ENCODE data around the gene AQP6.

The AQP6 gene

DNA sequence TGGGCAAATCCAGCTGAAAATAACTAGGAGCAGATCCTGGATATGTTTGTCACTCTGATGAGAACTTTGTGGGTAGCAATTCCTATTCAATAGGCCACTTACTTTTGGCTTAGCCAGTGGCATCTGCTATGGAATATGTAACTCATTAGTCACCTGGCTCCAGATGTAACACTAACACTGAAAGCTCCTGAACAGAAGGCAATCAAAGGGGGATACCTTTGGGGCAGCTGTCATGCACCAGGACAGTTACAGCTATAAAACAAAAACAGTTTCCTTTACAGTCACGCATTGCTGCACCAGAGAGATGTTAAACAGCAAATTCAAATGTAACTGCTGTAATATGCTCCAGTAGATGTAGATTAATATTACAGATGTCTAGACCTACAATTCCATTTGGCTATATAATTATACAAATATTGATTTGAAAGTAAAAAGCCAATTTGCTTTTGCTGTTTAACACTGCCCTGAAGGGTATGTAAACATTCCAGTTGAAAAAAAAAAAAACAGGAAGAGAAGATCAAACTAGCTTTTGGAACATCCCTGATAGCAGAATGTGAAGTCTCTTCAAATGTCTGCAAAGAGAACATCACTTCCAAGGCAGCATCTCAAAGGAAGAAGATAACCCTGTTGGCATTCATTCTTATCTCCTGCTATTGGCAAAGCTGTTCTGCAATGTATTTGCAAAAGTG, 34.2 kb downstream of the AQP6 start:
- FAIRE-seq (peak; percentile 29), DNase-seq (ENCODE audit: insufficient read length, low spot score) (no peak)
- no peak for TF ChIP-seq CTCF (IDR thresholded peaks at IDR 0.05; ENCODE audit: insufficient read depth, missing control alignments)

- no peak for TF ChIP-seq CTCF (IDR thresholded peaks at IDR 0.05; ENCODE audit: insufficient read depth, missing control alignments)
- DNase-seq (ENCODE audit: insufficient read length, low spot score) (no peak), FAIRE-seq (no peak)
These were observed 40.8 kb downstream of the AQP6 start for GRCh38 chr12:50013361-50014147.

DNA sequence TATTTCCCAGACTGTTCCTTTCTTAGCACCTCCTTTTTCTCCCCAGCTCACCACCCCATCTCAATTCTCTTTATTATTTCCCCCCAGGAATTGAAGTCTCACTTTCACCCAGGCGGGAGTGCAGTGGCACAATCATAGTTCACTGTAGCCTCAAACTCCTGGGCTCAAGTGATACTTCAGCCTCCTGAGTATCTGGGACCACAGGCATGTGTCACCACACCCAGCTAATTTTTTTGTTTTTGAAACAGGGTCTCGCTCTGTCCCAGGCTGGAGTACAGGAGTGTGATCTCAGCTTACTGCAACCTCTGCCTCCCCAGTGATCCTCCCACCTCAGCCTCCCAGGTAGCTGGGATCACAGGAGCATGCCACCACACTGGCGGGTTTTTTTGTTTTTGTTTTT, 41.6 kb downstream of the AQP6 start:
- FAIRE-seq = no peak
- TF ChIP-seq CTCF (IDR thresholded peaks at IDR 0.05; ENCODE audit: insufficient read depth, missing control alignments) = no peak
- no peak for DNase-seq (ENCODE audit: insufficient read length, low spot score)

DNA sequence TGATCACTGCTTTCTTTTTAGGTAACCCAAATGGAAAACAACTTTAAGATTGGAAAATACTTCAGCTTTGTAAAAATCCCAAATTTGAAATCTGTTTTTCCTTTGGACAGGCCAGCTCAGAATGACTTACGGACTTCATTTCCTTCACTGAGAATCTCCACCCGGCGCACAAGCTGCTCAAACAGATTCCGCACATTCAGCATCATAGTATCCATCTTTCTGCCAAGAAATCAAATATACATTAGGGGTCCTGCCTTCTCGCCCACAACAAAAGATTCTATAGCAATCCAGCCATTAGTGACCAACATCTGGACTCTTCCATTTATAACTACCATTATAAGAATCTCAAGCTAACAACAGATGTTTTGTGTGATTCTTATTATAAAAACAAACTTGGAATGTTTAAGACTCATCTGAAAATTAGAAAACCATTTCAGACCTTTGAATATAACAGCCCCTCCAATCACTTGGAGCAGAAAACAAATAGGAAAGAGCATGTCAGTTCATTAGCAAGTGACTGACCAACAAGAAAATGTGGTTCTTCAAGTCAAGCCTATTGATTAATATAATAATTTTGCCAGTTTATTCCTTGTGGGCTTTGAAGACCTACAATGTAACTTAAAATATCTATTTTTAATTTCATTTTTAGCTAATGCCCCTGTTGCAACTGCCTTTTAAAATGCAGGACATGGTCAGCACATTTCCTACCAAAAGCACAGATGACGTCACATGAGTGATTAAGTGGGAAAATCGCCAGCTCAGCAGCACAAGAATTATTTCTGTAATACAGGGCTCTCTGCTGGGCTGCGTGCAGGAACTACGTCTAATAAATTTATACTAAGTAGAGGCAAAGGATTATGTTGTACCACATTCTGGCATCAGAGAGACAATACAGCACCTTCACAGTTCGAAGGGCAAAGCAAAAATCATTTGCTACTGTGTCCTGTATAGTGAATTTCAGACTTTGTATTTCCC, 44.0 kb downstream of the AQP6 start:
- no peak for TF ChIP-seq CTCF (IDR thresholded peaks at IDR 0.05; ENCODE audit: insufficient read depth, missing control alignments)
- no peak for FAIRE-seq
- no peak for DNase-seq (ENCODE audit: insufficient read length, low spot score)

DNA sequence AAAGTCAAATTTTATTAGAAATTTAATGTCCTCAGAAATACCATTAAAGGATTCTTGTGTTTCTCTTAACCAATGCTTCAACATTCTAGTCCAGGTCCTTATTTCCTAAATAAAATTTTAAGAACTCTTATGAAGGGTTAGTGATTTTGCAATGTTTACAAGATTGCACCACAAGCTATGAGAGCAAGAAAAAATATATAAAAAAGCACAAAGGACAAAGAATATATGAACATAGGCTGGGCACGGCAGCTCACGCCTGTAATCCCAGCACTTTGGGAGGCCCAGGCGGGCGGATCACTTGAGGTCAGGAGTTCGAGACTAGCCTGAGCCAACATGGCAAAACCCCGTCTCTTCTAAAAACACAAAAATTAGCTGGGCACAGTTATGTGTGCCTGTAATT, 44.9 kb downstream of the AQP6 start:
- TF ChIP-seq CTCF (IDR thresholded peaks at IDR 0.05; ENCODE audit: insufficient read depth, missing control alignments) = no peak
- no peak for FAIRE-seq
- DNase-seq (ENCODE audit: insufficient read length, low spot score) = no peak

DNA sequence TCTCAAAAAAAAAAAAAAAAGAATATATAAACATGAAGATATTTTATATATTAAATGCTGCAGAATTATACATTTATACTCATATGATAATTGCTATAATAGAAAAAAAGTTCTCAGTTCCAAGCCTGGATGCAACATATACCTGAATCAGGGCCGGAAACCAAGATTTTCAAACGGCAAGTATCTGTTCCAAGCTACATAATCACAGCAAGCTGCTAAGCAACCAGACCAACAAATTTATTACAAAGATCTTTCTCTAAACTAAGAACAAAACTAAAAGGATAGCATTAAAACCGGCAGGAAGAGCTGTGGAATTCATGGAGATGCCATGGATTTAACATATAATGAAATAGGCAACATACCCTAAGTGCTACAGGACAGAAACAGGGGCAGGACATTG, 45.4 kb downstream of the AQP6 start:
- TF ChIP-seq CTCF (IDR thresholded peaks at IDR 0.05; ENCODE audit: insufficient read depth, missing control alignments) = no peak
- DNase-seq (ENCODE audit: insufficient read length, low spot score) (no peak), FAIRE-seq (no peak)
